GM21576 (cell line): ENCODE data around the gene SLITRK2.

Experiments
- ATAC-seq: cut with Tn5 transposase; IDR thresholded peaks from one replicate; pipeline ENCODE4 v1.9.1; 2021; ENCODE audit warnings: mild to moderate bottlenecking, moderate library complexity; ENCODE audit not compliant: unreplicated experiment

SLITRK2 gene

DNA sequence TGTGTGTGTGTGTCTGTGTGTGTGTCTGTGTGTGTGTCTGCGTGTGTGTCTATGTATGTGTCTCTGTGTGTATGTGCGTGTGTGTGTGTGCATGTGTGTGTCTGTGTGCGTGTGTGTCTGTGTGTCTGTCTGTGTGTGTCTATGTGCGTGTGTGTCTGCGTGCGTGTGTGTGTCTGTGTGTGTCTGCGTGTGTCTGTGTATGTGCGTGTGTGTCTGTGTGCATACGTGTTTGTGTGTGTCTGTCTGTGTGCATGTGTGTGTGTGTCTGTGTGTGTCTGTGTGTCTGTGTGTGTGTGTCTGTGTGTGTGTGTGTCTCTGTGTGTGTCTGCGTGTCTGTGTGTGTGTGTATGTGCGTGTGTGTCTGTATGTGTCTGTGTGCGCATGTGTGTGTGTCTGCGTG lies 35.6 kb downstream of the SLITRK2 start:
- no peak for ATAC-seq

DNA sequence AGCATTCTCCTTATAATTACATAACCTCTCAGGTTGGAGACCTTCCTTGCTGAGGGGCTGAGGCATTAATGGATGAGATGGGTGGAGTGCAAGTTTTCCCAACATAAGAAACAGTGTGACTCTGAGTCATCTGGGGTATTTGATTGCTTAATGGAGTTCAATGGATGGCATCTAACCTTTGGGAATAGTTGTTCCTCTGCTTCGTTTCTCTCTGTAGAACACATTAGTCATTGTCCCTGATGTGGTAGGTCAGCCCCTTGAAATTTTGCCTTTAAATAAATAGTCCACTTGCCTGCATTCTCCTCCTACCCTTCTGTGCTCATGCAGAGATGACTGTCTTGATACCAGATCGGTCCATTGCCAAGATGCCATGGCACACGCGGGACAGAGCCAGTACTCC lies 38.6 kb downstream of the SLITRK2 start:
- no peak for ATAC-seq

DNA sequence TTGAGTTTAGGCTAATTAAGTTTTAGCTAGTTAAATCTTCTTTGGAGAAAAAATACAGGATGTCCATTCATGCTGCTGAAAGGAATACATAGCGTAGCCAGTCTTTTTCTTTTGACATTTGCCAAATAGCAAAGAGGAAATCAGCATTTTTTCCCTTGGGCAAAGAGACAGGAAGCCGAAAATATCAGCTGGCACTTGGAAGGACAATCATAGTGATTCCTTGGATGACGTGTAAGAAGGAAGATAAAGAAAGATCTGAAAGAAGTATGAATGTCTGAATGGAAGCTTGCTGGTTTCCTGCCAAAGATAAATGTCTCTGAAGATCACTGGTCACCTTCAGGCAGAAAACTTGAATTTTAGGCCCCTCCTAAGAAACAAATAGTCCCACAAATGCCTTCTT lies 44.2 kb downstream of the SLITRK2 start:
- ATAC-seq = no peak

DNA sequence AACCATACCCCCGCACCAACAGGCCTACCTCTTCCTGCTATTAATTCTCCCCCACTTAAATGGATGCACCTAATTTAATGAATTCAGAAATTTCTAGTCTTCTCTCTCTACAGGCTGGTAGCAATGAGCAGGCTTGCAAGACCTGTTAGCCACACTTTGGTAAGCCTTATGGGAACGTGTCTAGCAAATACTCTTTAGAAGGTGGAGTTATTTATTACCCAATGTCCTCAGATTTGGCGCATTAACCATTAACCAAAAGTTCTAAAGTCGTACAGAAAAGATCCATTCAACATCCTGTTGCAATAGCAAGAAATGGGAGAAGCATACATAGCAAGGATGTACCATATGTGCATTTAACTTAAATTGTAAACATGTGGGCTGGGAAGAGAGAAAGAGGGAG lies 47.5 kb downstream of the SLITRK2 start:
- no peak for ATAC-seq
